ENCODE data around the gene RASA3. TPM values are rescaled to one million over a fixed set of nuclear protein-coding genes. Genes with fewer than 3 reads are reported as not detected.

Gene RASA3
- polyA plus RNA-seq, 1 donor from 2014 or later = 8.5 TPM

GRCh38 chr13:113992276-113993005 lies 140.0 kb downstream of the RASA3 start:
- H3F3A ChIP-seq (ENCODE audit: insufficient read depth, low read length, poor library complexity, severe bottlenecking) = no peaks in the 10 kb centered on the region
- no peak overlapping the region for H3K9ac ChIP-seq (ENCODE audit: low read length)
- no peak overlapping the region for H3K4me2 ChIP-seq (ENCODE audit: low read length)
- no peaks in the 10 kb centered on the region for H3K9me2 ChIP-seq (ENCODE audit: insufficient read depth, low read length)
- H4K20me1 ChIP-seq (ENCODE audit: insufficient read depth) = no peaks in the 10 kb centered on the region
- H3K79me2 ChIP-seq (replicated peaks; ENCODE audit: insufficient read depth, low read length) = no peaks in the 10 kb centered on the region
- H3K36me3 ChIP-seq (ENCODE audit: insufficient read depth, low read length) = no peaks in the 10 kb centered on the region
- no peak overlapping the region for H3K27ac ChIP-seq (ENCODE audit: low read length)
- H3K27me3 ChIP-seq (ENCODE audit: insufficient read depth, low read depth, low read length) = no peaks in the 10 kb centered on the region
- no peak overlapping the region for H3K4me3 ChIP-seq (ENCODE audit: low read length)
- no peak overlapping the region for H2AFZ ChIP-seq (ENCODE audit: low read depth, low read length)
- no peak for TF ChIP-seq EZH2 (IDR thresholded peaks at IDR 0.05; ENCODE audit: borderline replicate concordance, insufficient read depth, low read length, poor library complexity, severe bottlenecking)
- TF ChIP-seq CTCF (IDR thresholded peaks at IDR 0.05; ENCODE audit: poor library complexity, severe bottlenecking) = no peak
- no peak for TF ChIP-seq TAF1 (IDR thresholded peaks at IDR 0.05; ENCODE audit: low read depth)
- TF ChIP-seq, protein P1, sequence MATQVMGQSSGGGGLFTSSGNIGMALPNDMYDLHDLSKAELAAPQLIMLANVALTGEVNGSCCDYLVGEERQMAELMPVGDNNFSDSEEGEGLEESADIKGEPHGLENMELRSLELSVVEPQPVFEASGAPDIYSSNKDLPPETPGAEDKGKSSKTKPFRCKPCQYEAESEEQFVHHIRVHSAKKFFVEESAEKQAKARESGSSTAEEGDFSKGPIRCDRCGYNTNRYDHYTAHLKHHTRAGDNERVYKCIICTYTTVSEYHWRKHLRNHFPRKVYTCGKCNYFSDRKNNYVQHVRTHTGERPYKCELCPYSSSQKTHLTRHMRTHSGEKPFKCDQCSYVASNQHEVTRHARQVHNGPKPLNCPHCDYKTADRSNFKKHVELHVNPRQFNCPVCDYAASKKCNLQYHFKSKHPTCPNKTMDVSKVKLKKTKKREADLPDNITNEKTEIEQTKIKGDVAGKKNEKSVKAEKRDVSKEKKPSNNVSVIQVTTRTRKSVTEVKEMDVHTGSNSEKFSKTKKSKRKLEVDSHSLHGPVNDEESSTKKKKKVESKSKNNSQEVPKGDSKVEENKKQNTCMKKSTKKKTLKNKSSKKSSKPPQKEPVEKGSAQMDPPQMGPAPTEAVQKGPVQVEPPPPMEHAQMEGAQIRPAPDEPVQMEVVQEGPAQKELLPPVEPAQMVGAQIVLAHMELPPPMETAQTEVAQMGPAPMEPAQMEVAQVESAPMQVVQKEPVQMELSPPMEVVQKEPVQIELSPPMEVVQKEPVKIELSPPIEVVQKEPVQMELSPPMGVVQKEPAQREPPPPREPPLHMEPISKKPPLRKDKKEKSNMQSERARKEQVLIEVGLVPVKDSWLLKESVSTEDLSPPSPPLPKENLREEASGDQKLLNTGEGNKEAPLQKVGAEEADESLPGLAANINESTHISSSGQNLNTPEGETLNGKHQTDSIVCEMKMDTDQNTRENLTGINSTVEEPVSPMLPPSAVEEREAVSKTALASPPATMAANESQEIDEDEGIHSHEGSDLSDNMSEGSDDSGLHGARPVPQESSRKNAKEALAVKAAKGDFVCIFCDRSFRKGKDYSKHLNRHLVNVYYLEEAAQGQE (IDR thresholded peaks at IDR 0.05; ENCODE audit: borderline replicate concordance) = no peak
- no peak for TF ChIP-seq EP300 (conservative IDR thresholded peaks at IDR 0.05; ENCODE audit: poor library complexity, severe bottlenecking)
- TF ChIP-seq POLR2AphosphoS5 (IDR thresholded peaks at IDR 0.05) = no peak
- no peaks in the 10 kb centered on the region for H3K9me3 ChIP-seq (ENCODE audit: low read length)

GRCh38 chr13:113991676-113992179 lies 140.7 kb downstream of the RASA3 start:
- H3K27me3 ChIP-seq (ENCODE audit: insufficient read depth, low read depth, low read length) = no peaks in the 10 kb centered on the region
- H3F3A ChIP-seq (ENCODE audit: insufficient read depth, low read length, poor library complexity, severe bottlenecking) = no peaks in the 10 kb centered on the region
- H3K9ac ChIP-seq (ENCODE audit: low read length) = no peak overlapping the region
- H3K4me3 ChIP-seq (ENCODE audit: low read length) = no peak overlapping the region
- H3K79me2 ChIP-seq (replicated peaks; ENCODE audit: insufficient read depth, low read length) = no peaks in the 10 kb centered on the region
- TF ChIP-seq, protein P1 (IDR thresholded peaks at IDR 0.05; ENCODE audit: borderline replicate concordance) = no peak
- no peak for TF ChIP-seq EP300 (conservative IDR thresholded peaks at IDR 0.05; ENCODE audit: poor library complexity, severe bottlenecking)
- TF ChIP-seq CTCF (IDR thresholded peaks at IDR 0.05; ENCODE audit: poor library complexity, severe bottlenecking) = no peak
- TF ChIP-seq TAF1 (IDR thresholded peaks at IDR 0.05; ENCODE audit: low read depth) = no peak
- TF ChIP-seq MXI1 (conservative IDR thresholded peaks at IDR 0.05; ENCODE audit: poor library complexity, severe bottlenecking) = no peak
- no peak for TF ChIP-seq SMC3 (conservative IDR thresholded peaks at IDR 0.05; ENCODE audit: poor library complexity)
- TF ChIP-seq POLR2AphosphoS5 (IDR thresholded peaks at IDR 0.05) = no peak
- no peak for TF ChIP-seq EZH2 (IDR thresholded peaks at IDR 0.05; ENCODE audit: borderline replicate concordance, insufficient read depth, low read length, poor library complexity, severe bottlenecking)
- TF ChIP-seq RAD21 (conservative IDR thresholded peaks at IDR 0.05) = no peak
- H4K20me1 ChIP-seq (ENCODE audit: insufficient read depth) = no peaks in the 10 kb centered on the region
- no peaks in the 10 kb centered on the region for H3K9me2 ChIP-seq (ENCODE audit: insufficient read depth, low read length)
- H2AFZ ChIP-seq (ENCODE audit: low read depth, low read length) = no peak overlapping the region
- no peak overlapping the region for H3K4me2 ChIP-seq (ENCODE audit: low read length)
- H3K27ac ChIP-seq (ENCODE audit: low read length) = no peak overlapping the region
- no peaks in the 10 kb centered on the region for H3K36me3 ChIP-seq (ENCODE audit: insufficient read depth, low read length)
- no peaks in the 10 kb centered on the region for H3K9me3 ChIP-seq (ENCODE audit: low read length)
